GM12875 (cell line): ENCODE measurements around the gene TLE1.

Experiments
- H3K4me3 ChIP-seq: one replicate; pipeline ENCODE4 v1.5.1; 2011; ENCODE audit warnings: low read depth, low read length, control low read depth
- TF ChIP-seq, protein P1 (sequence below): IDR thresholded peaks from 2 replicates; pipeline ENCODE4 v1.5.1; 2011; ENCODE audit warnings: low read depth, mild to moderate bottlenecking, control low read depth, inconsistent platforms, low read length, moderate library complexity, borderline replicate concordance; ENCODE audit not compliant: insufficient read depth

TLE1 gene

DNA sequence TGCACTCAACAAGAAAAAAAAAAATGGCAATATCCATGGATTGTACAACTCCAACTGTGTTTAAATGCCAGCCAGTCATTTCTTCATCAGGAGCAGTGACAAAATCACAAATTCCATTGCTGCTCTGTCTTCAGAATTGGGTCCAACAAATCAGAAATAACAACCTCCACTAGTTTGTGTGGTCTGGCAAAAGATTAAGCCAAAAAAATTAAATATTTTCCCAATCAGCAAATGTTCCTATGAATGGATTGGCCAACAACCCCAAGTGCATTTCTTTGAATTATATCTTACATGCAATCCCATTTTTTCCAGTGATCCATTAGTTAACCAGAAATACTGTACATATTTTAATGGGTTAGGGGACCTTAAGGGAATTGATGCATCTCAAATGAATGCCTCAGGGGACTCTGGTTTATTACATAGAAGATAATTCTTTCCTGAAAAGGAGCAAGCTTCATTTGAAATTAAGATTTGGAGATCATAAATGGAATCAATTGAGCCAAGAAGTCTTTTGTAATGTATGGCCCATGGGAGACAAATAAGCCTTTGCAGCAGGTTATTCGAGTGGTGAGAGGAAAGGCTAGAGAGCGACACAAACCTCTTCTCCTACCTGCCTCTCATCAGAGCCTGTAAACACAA lies 131.8 kb downstream of the TLE1 start:
- TF ChIP-seq, protein P1, sequence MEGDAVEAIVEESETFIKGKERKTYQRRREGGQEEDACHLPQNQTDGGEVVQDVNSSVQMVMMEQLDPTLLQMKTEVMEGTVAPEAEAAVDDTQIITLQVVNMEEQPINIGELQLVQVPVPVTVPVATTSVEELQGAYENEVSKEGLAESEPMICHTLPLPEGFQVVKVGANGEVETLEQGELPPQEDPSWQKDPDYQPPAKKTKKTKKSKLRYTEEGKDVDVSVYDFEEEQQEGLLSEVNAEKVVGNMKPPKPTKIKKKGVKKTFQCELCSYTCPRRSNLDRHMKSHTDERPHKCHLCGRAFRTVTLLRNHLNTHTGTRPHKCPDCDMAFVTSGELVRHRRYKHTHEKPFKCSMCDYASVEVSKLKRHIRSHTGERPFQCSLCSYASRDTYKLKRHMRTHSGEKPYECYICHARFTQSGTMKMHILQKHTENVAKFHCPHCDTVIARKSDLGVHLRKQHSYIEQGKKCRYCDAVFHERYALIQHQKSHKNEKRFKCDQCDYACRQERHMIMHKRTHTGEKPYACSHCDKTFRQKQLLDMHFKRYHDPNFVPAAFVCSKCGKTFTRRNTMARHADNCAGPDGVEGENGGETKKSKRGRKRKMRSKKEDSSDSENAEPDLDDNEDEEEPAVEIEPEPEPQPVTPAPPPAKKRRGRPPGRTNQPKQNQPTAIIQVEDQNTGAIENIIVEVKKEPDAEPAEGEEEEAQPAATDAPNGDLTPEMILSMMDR: no peak
- H3K4me3 ChIP-seq: no peak overlapping the region

DNA sequence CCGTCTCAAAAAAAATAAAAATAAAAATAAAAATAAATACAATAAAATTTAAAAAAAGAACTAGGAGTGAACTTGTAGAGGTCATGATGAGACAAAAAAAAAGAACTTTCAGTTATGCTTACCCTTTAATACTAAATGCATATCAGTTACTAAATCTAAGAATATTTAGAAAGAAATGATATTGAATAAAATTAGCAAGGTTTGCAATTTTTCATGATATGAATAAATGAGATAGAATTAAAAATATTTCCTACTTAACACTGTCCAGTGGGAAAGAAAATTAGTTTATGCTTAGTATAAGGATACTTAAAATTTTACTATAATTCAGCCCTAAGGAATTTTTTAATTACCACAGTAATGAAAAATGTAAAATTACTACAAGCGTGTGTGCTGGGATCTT lies 132.4 kb downstream of the TLE1 start:
- TF ChIP-seq, protein P1: no peak
- H3K4me3 ChIP-seq: no peak overlapping the region

DNA sequence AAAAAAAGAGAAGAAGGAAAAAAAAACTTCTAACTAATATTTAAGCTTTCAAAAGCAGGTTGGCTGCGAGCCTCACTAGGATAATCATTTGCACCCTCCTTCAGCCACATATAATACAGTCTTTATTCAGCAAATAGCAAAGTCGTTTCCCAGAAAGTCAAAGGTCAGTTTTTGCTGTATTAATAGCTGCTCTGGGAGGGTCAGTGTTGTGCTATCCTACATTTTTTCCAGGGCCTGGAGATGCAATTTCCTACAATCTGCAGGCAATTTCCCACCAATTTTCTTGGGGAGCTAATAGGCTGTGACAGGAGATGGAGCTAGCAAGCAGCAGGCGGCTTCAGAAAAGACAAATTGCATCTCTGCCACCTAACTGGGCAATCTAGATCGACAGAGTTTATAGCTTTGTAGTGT lies 136.8 kb downstream of the TLE1 start:
- H3K4me3 ChIP-seq: no peak overlapping the region
- TF ChIP-seq, protein P1: no peak

DNA sequence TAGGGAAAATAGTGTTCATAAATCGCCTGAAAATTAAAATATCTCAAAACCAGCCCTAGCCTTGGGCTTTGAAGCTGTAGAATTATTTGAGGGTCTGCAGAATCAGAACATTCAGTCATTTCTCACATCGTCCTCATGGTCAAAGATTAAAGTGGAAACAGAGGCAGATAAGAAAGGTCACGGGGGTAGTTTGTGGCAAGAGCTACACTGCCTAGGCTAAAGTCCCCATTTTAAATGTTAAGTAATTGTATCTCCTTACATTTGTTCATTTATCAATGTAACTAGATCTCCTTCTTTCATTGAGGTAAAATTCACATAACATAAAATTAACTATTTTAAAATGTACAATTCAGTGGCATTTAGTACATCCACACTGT lies 139.2 kb downstream of the TLE1 start:
- H3K4me3 ChIP-seq: no peak overlapping the region
- TF ChIP-seq, protein P1: no peak

DNA sequence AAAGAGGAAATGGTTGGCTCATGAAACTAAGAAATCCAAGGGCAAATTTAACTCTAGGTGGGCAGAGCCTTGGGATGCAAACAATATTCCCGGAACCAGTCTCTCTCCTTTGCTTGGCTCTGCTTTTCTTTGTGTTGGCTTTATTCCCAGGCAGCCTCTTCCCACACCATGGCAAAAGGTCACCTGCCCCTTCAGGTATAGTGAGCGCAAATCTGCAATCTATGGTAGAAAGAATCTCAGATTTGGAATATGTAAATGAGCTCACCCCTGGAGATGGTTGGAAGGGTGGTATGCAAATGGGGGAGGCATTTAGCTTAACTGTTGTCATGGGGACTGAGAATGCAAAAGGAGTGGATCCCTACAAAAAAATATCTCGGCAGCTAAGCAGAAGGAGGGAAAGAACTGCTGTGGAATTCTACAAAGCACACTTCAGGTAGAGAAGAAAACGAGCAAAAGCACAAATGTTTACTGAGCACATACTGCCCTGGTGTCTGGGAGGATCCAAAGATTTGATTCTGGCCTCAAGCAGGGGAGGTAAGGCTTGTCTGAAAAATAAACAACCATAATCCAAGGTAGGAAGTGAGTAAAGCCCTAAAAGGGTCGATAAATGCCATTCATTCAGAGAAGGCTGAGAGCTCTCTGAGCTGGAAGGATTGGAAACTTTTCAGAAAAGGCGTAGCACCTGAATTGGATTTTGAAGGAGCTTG lies 139.7 kb downstream of the TLE1 start:
- TF ChIP-seq, protein P1: no peak
- H3K4me3 ChIP-seq: no peak overlapping the region

DNA sequence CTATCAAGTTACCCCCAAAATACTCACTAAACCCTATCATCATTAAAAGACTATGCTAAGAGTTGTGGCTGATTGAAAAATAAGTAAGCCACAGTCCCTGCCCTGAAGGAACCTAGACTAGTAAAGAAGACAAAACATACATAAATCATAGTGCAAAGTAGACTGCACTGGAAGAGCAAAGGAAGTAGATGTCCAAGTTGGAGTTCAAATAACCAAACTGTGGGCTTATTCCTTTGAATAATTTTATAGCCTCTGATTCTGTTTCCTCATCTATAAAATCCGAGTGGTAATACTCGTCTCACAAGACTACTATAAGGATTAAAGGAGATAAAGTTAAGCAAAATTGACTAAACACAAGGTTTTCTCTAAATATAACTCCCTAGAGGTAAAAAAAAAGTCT lies 140.4 kb downstream of the TLE1 start:
- no peak overlapping the region for H3K4me3 ChIP-seq
- TF ChIP-seq, protein P1: no peak

DNA sequence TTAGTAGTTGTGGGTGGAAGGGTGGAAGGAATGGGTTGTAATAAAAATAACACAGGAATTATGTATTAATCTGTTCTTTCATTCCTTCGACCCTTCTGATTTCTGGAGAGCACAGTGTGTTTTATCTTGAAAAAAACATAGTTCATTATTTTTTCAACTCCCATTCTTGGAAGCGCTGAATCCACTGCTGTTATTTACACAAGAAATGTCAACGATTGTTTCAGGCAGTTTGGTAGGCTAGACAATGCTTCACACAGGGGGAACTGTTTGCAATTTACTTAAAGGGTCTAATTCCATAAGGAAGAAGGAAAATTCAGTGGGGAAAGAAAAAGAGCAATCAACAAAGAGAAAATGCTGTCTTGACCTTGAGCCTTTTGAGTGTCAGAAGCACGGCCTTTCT lies 142.9 kb downstream of the TLE1 start:
- no peak overlapping the region for H3K4me3 ChIP-seq
- TF ChIP-seq, protein P1: no peak
